ENCODE data around the gene CS. TPM values are rescaled to one million over a fixed set of nuclear protein-coding genes. Genes with fewer than 3 reads are reported as not detected.

CS gene
- total RNA-seq, 4 donors from 2014 or later = 40.0 to 157 (median 72.8) TPM

DNA sequence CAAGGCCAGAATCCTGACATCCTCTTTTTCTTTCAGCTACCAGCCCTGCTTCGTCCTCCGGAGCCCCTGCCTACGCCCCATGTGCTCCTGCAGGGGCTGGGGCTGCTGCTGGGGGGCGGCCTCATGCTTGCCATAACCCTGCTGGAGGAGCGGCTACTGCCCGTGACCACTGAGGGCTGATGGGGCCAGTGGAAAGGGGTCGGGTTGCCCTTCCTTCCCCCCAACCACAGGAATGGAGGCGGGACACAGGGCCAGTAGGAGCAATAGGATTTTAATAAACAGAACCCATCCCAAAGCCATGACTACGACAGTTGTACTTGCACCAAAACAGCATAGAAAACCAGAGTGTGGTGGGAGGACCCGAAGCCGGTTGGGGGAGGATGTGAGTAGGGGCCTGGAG, 62.6 kb downstream of the CS start:
- intact Hi-C loops (cut with DNase I; ENCODE audit: low total_unique reads) = no loop called here

GRCh38 chr12:56236985-56237384, 63.1 kb downstream of the CS start:
- no peaks in the 10 kb centered on the region for H3K27me3 ChIP-seq
- no peak for DNase-seq
- TF ChIP-seq, protein P1, sequence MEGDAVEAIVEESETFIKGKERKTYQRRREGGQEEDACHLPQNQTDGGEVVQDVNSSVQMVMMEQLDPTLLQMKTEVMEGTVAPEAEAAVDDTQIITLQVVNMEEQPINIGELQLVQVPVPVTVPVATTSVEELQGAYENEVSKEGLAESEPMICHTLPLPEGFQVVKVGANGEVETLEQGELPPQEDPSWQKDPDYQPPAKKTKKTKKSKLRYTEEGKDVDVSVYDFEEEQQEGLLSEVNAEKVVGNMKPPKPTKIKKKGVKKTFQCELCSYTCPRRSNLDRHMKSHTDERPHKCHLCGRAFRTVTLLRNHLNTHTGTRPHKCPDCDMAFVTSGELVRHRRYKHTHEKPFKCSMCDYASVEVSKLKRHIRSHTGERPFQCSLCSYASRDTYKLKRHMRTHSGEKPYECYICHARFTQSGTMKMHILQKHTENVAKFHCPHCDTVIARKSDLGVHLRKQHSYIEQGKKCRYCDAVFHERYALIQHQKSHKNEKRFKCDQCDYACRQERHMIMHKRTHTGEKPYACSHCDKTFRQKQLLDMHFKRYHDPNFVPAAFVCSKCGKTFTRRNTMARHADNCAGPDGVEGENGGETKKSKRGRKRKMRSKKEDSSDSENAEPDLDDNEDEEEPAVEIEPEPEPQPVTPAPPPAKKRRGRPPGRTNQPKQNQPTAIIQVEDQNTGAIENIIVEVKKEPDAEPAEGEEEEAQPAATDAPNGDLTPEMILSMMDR (IDR thresholded peaks at IDR 0.05) = no peak
- TF ChIP-seq POLR2A (IDR thresholded peaks at IDR 0.05) = no peak
- no peaks in the 10 kb centered on the region for H3K9me3 ChIP-seq
- H3K36me3 ChIP-seq = no peaks in the 10 kb centered on the region
- H3K27ac ChIP-seq = no peak overlapping the region
- H3K4me3 ChIP-seq = no peak overlapping the region
- intact Hi-C loops (cut with DNase I; ENCODE audit: low total_unique reads) = no loop called here
- H3K4me1 ChIP-seq = no peaks in the 10 kb centered on the region

More for the DNA sequence above, 62.6 kb downstream of the CS start:
- H3K36me3 ChIP-seq = no peaks in the 10 kb centered on the region
- TF ChIP-seq, protein P1 (IDR thresholded peaks at IDR 0.05) = no peak
- no peak for TF ChIP-seq POLR2A (IDR thresholded peaks at IDR 0.05)
- DNase-seq = no peak
- no peaks in the 10 kb centered on the region for H3K9me3 ChIP-seq
- H3K4me3 ChIP-seq = no peak overlapping the region
- no peaks in the 10 kb centered on the region for H3K27me3 ChIP-seq
- H3K4me1 ChIP-seq = no peaks in the 10 kb centered on the region
- no peak overlapping the region for H3K27ac ChIP-seq

- H3K27ac ChIP-seq = no peak overlapping the region
- no peaks in the 10 kb centered on the region for H3K36me3 ChIP-seq
- H3K9me3 ChIP-seq = no peaks in the 10 kb centered on the region
- no peak for TF ChIP-seq POLR2A (IDR thresholded peaks at IDR 0.05)
- TF ChIP-seq, protein P1 (IDR thresholded peaks at IDR 0.05) = no peak
- no peak for DNase-seq
- intact Hi-C loops (cut with DNase I; ENCODE audit: low total_unique reads) = no loop called here
- H3K27me3 ChIP-seq = no peaks in the 10 kb centered on the region
- no peak overlapping the region for H3K4me3 ChIP-seq
- H3K4me1 ChIP-seq = no peaks in the 10 kb centered on the region
These were observed 64.0 kb downstream of the CS start for GRCh38 chr12:56236091-56236490.

GRCh38 chr12:56234746-56235436, 65.2 kb downstream of the CS start:
- intact Hi-C loops (cut with DNase I; ENCODE audit: low total_unique reads) = no loop called here
- Histone ChIP-seq H3K9me3 (no peaks in the 10 kb centered on the region), H3K36me3 (no peaks in the 10 kb centered on the region), H3K4me3 (no peak overlapping the region), H3K4me1 (no peaks in the 10 kb centered on the region), H3K27ac (no peak overlapping the region), H3K27me3 (no peaks in the 10 kb centered on the region)
- DNase-seq = no peak
- no peak for TF ChIP-seq POLR2A (IDR thresholded peaks at IDR 0.05)
- TF ChIP-seq, protein P1 (IDR thresholded peaks at IDR 0.05) = no peak

DNA sequence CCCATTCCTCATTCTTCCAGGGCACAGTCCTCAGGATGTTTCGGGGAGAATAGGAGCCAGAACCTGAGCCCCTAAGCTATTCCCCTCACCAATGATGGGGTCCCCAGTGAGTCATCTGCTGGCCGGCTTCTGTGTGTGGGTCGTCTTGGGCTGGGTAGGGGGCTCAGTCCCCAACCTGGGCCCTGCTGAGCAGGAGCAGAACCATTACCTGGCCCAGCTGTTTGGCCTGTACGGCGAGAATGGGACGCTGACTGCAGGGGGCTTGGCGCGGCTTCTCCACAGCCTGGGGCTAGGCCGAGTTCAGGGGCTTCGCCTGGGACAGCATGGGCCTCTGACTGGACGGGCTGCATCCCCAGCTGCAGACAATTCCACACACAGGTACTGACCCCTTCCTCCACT, 68.9 kb downstream of the CS start:
- TF ChIP-seq POLR2A (IDR thresholded peaks at IDR 0.05) = no peak
- TF ChIP-seq, protein P1 (IDR thresholded peaks at IDR 0.05) = no peak
- Histone ChIP-seq H3K27me3 (no peaks in the 10 kb centered on the region), H3K4me1 (no peaks in the 10 kb centered on the region), H3K4me3 (no peak overlapping the region), H3K36me3 (no peaks in the 10 kb centered on the region), H3K27ac (no peak overlapping the region), H3K9me3 (no peaks in the 10 kb centered on the region)
- intact Hi-C loops (cut with DNase I; ENCODE audit: low total_unique reads) = no loop called here
- no peak for DNase-seq

Data from uterus (tissue), 4 donors.